Measurements from ENCODE around the gene KDM5B. TPM values are rescaled to one million over a fixed set of nuclear protein-coding genes. Genes with fewer than 3 reads are reported as not detected.

The KDM5B gene
- total and polyA plus RNA-seq, 2 of the 8 experiments (the other 6 are each of a cell fraction or from before 2014, with no cell fraction given), result 73.3 to 210 TPM

- ChIA-PET CTCF (ENCODE audit: partially characterized antibody) (interaction anchor here (0.7 to 2.3 kb wide), 4 partner anchors 12 to 173 kb away, joined by 3 to 5 read pairs (median 4); no protein-coding TSS in a partner anchor), POLR2A (ENCODE audit: partially characterized antibody) (interaction anchor here (0.7 to 9.2 kb wide), 4 partner anchors 46 to 270 kb away, joined by 3 to 81 read pairs (median 4); partner anchors contain the start of genes ADORA1, KDM5B and PCAT6)
- peaks cover 1 to 11% of the 10 kb centered on the region in 2 experiments for H4K20me1 ChIP-seq (replicated peaks in 1 of 2; ENCODE audit: control insufficient read depth in 1 of 2, insufficient read depth in 2 of 2, low read length in 2 of 2)
- no peak for TF ChIP-seq NRF1 (IDR thresholded peaks at IDR 0.05; ENCODE audit: low read depth, low read length)
- no peak for TF ChIP-seq TCF12 (IDR thresholded peaks at IDR 0.05; ENCODE audit: low read depth, low read length)
- TF ChIP-seq CREB1 (IDR thresholded peaks at IDR 0.05), result no peak
- TF ChIP-seq EZH2 (IDR thresholded peaks at IDR 0.05; ENCODE audit: low read depth, low read length, severe bottlenecking), result no peak
- no peak for TF ChIP-seq SP1 (IDR thresholded peaks at IDR 0.05; ENCODE audit: low read depth, low read length)
- TF ChIP-seq CTCF (IDR thresholded peaks at IDR 0.05; ENCODE audit: control extremely low read depth in 1 of 3, insufficient read depth in 1 of 3, low read depth in 1 of 3, low read length in 3 of 3), result no peak
- no peak for TF ChIP-seq JUND (IDR thresholded peaks at IDR 0.05; ENCODE audit: low read length)
- TF ChIP-seq RNF2 (IDR thresholded peaks at IDR 0.05; ENCODE audit: borderline replicate concordance, low read depth, low read length, missing control alignments, poor library complexity, severe bottlenecking), result no peak
- H4K91ac ChIP-seq (replicated peaks; ENCODE audit: insufficient read length, low read length), result no peak overlapping the region
- FAIRE-seq (no peak), DNase-seq (ENCODE audit: low read depth in 1 of 2, low spot score in 2 of 2) (no peak)
- H3K4me1 ChIP-seq (replicated peaks in 1 of 4; ENCODE audit: control insufficient read depth in 3 of 4, insufficient read depth in 4 of 4, low read length in 3 of 4), result peaks cover 0 to 4% (median 2%) of the 10 kb centered on the region in 4 experiments; a peak in 3 of 7 replicates
- 67% methylated on average over 4 of the region's 4 CpGs; no CpG with 5 or more reads in 1 of the 2 experiments for WGBS, 2 experiments (ENCODE audit: extremely low coverage in 1 of 2, insufficient coverage in 1 of 2, insufficient read length in 1 of 2, insufficient replicate concordance in 2 of 2, low coverage in 1 of 2, low lambda C conversion rate in 2 of 2, missing lambda C conversion rate in 1 of 2)
- no peak overlapping the region for H2AFZ ChIP-seq (ENCODE audit: low read length)
- H3K9ac ChIP-seq (replicated peaks in 1 of 4; ENCODE audit: extremely low read depth in 1 of 4, low read depth in 3 of 4, low read length in 3 of 4), result no peak overlapping the region
- H3K23me2 ChIP-seq (ENCODE audit: low read depth, low read length), result 0 out of 2 replicates have a peak, but pooled peaks cover 2% of the 10 kb centered on the region
- H2BK120ac ChIP-seq (replicated peaks; ENCODE audit: low read depth, low read length), result no peak overlapping the region
- no peak overlapping the region for H2BK12ac ChIP-seq (ENCODE audit: low read depth, low read length)
- no peak overlapping the region for H3K4me2 ChIP-seq (ENCODE audit: insufficient read depth in 1 of 2, low read depth in 2 of 2, low read length in 2 of 2)
- H3K9me3 ChIP-seq (ENCODE audit: insufficient read depth in 2 of 2, low read depth in 1 of 2, low read length in 1 of 2), result no peaks in the 10 kb centered on the region
- no peak overlapping the region for H3K56ac ChIP-seq (replicated peaks; ENCODE audit: insufficient read length, low read depth, low read length)
- H4K5ac ChIP-seq (ENCODE audit: insufficient read length, low read depth, low read length), result no peak overlapping the region
- no peak overlapping the region for H3K4me3 ChIP-seq (ENCODE audit: extremely low read depth in 1 of 4, insufficient read depth in 2 of 4, low read depth in 3 of 4, low read length in 4 of 4)
- no peak overlapping the region for H4K8ac ChIP-seq (ENCODE audit: extremely low read depth, insufficient read depth, low read length)
- no peak overlapping the region for H2BK15ac ChIP-seq (ENCODE audit: low read length)
- no peak overlapping the region for H3K4ac ChIP-seq (replicated peaks; ENCODE audit: insufficient read length, low read depth, low read length)
- H3K79me2 ChIP-seq (ENCODE audit: control insufficient read depth in 1 of 2, insufficient read depth in 2 of 2, low read length in 2 of 2), result peaks cover 3 to 25% of the 10 kb centered on the region in 2 experiments; a peak in 3 of 4 replicates
- H3K14ac ChIP-seq (ENCODE audit: insufficient read length), result no peak overlapping the region
- no peak overlapping the region for H2AK5ac ChIP-seq (ENCODE audit: low read depth, low read length)
- no peak overlapping the region for H3K18ac ChIP-seq (ENCODE audit: extremely low read depth, low read length)
- peaks cover 18 to 41% (median 34%) of the 10 kb centered on the region in 4 experiments for H3K36me3 ChIP-seq (ENCODE audit: control insufficient read depth in 2 of 4, insufficient read depth in 4 of 4, low read length in 3 of 4)
- no peak overlapping the region for H3K27ac ChIP-seq (ENCODE audit: low read depth, low read length)
- no peak overlapping the region for H2BK5ac ChIP-seq (ENCODE audit: low read depth, low read length)
- H3K79me1 ChIP-seq (ENCODE audit: low read depth, low read length), result peaks cover 19% of the 10 kb centered on the region
- no peak overlapping the region for H3K23ac ChIP-seq (ENCODE audit: insufficient read length)
- H3K27me3 ChIP-seq (replicated peaks in 1 of 4; ENCODE audit: control insufficient read depth in 3 of 4, extremely low read depth in 1 of 4, insufficient read depth in 3 of 4, low read length in 3 of 4), result no peaks in the 10 kb centered on the region
- no peak overlapping the region for H2BK20ac ChIP-seq (ENCODE audit: low read length)
These were observed 49.0 kb upstream of the KDM5B start for GRCh38 chr1:202857136-202857610.

Data from H1 (cell line).